Measurements from ENCODE around the gene NUP153. TPM values are rescaled to one million over a fixed set of nuclear protein-coding genes. Genes with fewer than 3 reads are reported as not detected.

The NUP153 gene
- total RNA-seq, 1 donor from 2014 or later: 74.6 TPM

GRCh38 chr6:17653198-17653882 is 53.4 kb downstream of the NUP153 start:
- Mint-ChIP-seq H3K4me3 (no peak overlapping the region), H3K9me3 (no peaks in the 10 kb centered on the region), H3K27me3 (ENCODE audit: low read depth) (no peaks in the 10 kb centered on the region), H3K4me1 (no peaks in the 10 kb centered on the region), H3K36me3 (ENCODE audit: low read depth) (peaks cover 15% of the 10 kb centered on the region), H3K27ac (ENCODE audit: unreplicated experiment) (no peak overlapping the region)
- DNase-seq (ENCODE audit: low read depth, low spot score): no peak
- TF ChIP-seq, protein P1, sequence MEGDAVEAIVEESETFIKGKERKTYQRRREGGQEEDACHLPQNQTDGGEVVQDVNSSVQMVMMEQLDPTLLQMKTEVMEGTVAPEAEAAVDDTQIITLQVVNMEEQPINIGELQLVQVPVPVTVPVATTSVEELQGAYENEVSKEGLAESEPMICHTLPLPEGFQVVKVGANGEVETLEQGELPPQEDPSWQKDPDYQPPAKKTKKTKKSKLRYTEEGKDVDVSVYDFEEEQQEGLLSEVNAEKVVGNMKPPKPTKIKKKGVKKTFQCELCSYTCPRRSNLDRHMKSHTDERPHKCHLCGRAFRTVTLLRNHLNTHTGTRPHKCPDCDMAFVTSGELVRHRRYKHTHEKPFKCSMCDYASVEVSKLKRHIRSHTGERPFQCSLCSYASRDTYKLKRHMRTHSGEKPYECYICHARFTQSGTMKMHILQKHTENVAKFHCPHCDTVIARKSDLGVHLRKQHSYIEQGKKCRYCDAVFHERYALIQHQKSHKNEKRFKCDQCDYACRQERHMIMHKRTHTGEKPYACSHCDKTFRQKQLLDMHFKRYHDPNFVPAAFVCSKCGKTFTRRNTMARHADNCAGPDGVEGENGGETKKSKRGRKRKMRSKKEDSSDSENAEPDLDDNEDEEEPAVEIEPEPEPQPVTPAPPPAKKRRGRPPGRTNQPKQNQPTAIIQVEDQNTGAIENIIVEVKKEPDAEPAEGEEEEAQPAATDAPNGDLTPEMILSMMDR (conservative IDR thresholded peaks at IDR 0.05): no peak

DNA sequence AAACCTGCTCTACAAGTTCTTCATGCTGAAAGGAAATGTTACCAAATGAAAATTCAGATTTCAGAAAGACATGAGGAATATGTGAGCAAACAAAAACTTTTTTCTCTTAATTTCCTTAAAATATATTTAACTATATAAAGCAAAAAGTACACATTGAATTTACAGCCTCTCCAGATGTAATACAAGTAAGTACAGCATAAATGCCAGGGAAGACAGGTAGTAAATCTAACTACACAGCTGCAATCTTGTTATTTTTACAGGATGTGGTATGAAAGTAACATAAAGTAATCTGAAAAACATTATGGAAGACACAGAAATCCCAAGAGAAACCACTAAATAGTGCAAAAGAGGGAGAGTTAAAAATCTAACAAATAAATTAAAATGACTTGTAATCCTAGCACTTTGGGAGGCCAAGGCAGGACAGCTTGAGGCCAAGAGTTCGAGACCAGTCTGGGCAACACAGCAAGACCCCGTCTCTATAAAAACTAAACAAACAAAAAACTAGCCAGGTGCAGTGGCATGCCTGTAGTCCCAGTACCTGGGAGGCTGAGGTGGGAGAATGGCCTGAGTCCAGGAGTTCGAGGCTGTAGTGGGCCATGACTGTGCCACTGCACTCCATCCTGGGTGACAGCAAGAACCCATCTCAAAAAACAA is 55.9 kb downstream of the NUP153 start:
- Mint-ChIP-seq H3K27me3 (ENCODE audit: low read depth) (no peaks in the 10 kb centered on the region), H3K4me1 (no peaks in the 10 kb centered on the region), H3K4me3 (no peak overlapping the region), H3K9me3 (no peaks in the 10 kb centered on the region), H3K36me3 (ENCODE audit: low read depth) (peaks cover 22% of the 10 kb centered on the region), H3K27ac (ENCODE audit: unreplicated experiment) (no peak overlapping the region)
- TF ChIP-seq, protein P1 (conservative IDR thresholded peaks at IDR 0.05): no peak
- DNase-seq (ENCODE audit: low read depth, low spot score): no peak

DNA sequence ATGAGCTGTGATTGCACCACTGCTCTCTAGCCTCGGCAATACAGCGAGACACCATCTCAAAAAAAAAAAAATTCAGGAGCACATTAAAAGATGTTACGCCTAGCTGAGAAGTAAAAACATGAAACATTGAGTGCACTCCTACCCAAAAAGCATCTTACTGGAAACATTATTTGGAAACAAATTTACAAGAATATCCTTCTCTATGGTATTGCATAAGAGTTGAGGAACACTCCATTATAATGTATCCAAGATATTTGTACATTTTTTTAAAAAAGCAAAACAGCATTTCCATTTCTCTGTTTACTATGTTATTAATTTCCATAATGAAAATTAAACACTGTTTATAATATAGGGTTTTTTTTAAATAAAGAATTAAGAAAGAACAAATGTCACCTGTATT is 58.0 kb downstream of the NUP153 start:
- no peak overlapping the region for H3K27ac Mint-ChIP-seq (ENCODE audit: unreplicated experiment)
- no peaks in the 10 kb centered on the region for H3K4me1 Mint-ChIP-seq
- TF ChIP-seq, protein P1 (conservative IDR thresholded peaks at IDR 0.05): no peak
- H3K9me3 Mint-ChIP-seq: peaks cover 3% of the 10 kb centered on the region
- no peak overlapping the region for H3K4me3 Mint-ChIP-seq
- DNase-seq (ENCODE audit: low read depth, low spot score): no peak
- peaks cover 25% of the 10 kb centered on the region for H3K36me3 Mint-ChIP-seq (ENCODE audit: low read depth)
- H3K27me3 Mint-ChIP-seq (ENCODE audit: low read depth): no peaks in the 10 kb centered on the region

- Mint-ChIP-seq H3K27ac (ENCODE audit: unreplicated experiment) (no peak overlapping the region), H3K4me3 (no peak overlapping the region)
These were observed 66.2 kb downstream of the NUP153 start for GRCh38 chr6:17640477-17640917.

DNA sequence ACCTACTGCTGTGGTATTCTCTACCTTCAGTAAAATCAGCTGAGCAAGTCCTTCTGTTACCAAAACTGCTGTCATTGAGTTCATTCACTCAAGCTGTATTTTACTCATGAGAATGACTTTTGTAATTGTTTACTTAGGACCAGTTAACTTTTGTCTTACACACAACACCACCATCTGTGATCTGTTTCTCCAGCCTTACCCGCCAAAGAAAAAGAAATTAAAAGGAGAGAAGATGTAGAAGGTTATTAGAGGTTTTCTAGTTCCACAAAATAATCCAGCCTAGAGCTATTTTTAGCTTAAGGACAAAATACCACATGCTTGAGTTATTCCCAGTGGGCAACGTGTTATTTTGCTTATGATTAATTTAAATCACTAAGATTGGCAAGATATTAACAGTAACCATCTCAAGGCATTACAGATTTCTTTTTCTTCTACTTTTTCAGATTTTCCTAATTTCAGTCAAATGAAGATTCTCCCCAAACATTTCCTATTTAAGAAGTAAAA is 68.5 kb downstream of the NUP153 start:
- no peak overlapping the region for H3K4me3 Mint-ChIP-seq
- H3K27me3 Mint-ChIP-seq (ENCODE audit: low read depth): no peaks in the 10 kb centered on the region
- H3K4me1 Mint-ChIP-seq: no peaks in the 10 kb centered on the region
- H3K27ac Mint-ChIP-seq (ENCODE audit: unreplicated experiment): peak overlapping the region; percentile 86
- DNase-seq (ENCODE audit: low read depth, low spot score): no peak
- H3K9me3 Mint-ChIP-seq: peaks cover 3% of the 10 kb centered on the region
- peaks cover 27% of the 10 kb centered on the region for H3K36me3 Mint-ChIP-seq (ENCODE audit: low read depth)
- TF ChIP-seq, protein P1 (conservative IDR thresholded peaks at IDR 0.05): no peak

More at GRCh38 chr6:17640477-17640917, 66.2 kb downstream of the NUP153 start:
- TF ChIP-seq, protein P1 (conservative IDR thresholded peaks at IDR 0.05): no peak
- Mint-ChIP-seq H3K4me1 (no peaks in the 10 kb centered on the region), H3K9me3 (peaks cover 5% of the 10 kb centered on the region), H3K27me3 (ENCODE audit: low read depth) (no peaks in the 10 kb centered on the region), H3K36me3 (ENCODE audit: low read depth) (peaks cover 34% of the 10 kb centered on the region)
- DNase-seq (ENCODE audit: low read depth, low spot score): no peak
